A204.1 (cell line): Measurements from ENCODE around the gene DOCK9.

Experiments
- FAIRE-seq: peaks from 2 replicates; lab custom pipeline; 2012; peaks lifted over from hg19 to GRCh38; lab: Jason Lieb, UNC

DOCK9 gene

DNA sequence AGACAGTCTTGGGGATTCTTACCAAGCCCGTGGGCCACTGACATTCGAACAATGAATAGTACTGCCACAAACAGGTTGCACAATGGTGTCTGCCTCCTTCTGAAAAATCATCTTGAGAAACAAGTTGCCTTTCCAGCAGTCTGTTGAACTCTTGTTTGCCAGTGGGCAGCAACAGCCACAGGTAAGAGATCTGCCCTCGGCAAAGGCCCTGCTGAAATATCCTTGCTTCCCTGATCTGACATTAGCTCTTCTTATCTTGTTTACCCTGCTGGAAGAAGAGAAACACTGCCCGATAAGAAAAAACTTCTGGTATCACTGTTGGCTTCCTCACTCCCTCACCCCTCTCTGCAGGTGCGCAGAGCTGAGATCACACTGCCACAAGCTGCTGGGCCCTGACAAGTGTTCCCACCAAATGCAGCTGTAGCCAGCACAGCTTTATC, 2.0 kb downstream of the DOCK9 start:
- FAIRE-seq: no peak

DNA sequence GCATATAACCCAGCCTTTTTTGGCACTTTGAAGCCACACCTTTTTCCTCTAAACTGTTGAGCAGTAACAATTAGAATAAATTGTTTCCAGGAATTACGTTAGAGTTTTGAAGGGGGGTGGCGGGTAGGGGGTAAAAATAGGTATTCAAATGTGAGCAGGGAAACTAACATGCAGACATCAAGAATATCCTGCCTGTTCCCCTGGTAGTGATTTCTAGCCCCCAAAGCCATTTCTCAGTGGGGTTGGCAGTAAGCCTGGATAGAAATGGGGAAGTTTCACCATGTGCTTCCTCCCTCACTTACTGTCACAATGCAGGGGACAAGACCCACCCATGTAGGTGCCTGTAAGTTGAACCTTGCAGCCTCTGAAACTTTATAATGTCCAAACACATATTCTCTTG, 3.8 kb downstream of the DOCK9 start:
- FAIRE-seq: no peak

DNA sequence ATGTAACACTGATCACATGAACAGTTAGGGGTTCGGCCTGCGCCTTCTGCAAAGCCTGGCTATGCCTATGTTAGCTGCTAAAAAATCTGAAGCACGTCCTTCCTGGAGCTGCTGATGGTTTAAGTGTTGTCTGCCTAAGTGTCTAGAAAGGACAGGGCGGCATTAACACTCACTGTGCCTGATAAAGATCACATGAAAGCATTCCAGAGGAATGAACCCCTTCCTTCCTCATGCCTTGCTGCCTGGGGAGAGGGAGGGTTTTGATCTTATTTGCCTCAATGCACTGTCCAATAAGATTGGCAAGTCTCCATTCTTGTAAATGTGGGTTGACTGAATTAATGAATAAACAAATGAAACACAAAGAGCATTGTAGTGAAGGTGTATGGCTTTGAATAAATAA, 5.2 kb downstream of the DOCK9 start:
- no peak for FAIRE-seq

DNA sequence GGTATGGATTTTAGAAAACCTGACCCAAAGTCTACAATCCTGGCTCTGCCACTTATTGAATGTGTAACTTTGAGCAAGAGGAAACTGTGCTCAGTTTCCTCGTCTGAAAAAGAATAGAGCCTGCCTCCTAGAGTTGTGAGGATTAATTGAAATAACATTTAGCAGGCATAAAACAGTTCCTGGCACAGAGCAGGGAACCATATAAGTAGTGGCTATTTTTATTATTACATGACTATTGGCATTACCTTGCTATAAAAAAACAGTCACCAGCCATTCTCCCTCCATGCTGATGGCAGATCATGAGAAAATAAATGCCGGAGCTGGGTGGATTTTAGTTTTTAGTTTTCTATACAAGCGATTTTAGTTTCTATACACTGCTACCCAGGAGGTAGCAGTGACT, 5.8 kb downstream of the DOCK9 start:
- no peak for FAIRE-seq

DNA sequence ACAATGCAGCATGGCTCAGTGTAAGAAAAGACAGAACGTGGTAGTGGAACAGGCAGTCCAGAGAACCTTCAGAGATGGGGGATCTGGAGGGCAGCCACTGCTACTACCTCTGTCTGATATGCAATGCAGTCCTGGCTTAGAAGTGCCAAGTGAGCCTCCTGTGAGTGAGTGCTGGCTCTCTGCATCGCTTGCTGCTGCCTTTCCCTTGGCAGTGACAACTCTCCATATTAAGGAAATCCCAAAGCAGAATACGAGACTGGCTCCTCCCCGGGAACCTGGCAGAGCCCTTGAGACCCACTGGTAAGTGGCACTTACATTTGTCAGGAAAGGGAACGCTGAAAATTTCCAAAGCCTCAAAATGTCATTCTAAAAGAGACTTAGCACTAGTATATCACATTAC, 7.5 kb downstream of the DOCK9 start:
- no peak for FAIRE-seq

DNA sequence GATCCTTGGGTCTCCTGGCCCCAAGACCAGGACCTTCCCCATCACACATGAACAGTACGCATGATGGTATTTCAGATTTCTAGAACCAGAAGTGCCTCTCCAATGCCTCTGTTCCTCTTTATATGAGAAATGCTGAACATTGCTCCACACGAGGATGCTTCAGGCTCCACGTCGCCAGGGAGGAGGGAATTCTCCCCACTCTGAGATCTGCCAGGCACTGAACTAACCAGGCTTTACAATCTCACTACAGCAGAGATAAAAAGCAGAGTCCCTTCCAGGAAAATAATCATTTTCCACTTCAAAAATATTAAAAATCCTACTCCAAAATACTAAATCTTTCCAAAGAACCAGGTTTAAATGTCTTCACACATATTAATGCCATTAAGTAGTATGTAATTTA, 10.4 kb downstream of the DOCK9 start:
- FAIRE-seq: no peak

DNA sequence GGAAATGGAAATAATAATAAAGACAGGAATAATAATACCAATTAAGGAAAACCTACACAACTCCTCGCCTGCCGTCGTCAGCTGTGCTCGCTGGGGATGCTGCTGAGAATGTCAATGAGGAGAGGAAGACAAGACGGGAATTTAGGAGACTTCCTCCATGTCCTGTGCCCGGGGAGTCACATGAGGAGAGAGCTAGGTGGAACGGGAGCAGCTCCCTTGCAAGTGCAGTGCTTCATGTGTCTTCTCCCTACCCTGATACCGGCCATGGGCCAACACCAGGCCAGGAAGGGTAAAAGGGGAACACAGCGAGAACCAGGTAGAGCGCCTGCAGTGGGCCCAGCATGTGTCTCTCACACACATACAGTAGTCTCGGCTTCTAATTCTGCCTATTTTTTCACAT, 11.8 kb downstream of the DOCK9 start:
- FAIRE-seq: no peak

DNA sequence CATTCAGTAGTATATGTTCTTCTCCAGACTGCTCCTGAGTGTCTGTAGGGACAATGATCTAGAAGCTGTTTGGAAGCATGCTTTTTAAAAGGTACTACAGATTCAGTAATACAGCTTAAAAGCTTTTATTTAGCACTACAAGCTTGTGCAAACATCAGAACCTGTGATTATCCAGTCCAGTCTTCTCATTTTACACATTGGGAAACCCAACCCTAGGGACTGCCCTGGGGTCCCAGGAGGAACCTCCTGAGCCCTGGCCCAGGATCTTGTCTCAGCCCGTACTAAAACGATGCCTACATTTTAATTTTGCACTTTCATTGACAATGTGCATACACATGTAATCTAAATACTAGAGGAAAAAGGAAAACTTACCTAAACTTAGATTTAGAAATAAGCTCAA, 12.5 kb downstream of the DOCK9 start:
- FAIRE-seq: no peak

DNA sequence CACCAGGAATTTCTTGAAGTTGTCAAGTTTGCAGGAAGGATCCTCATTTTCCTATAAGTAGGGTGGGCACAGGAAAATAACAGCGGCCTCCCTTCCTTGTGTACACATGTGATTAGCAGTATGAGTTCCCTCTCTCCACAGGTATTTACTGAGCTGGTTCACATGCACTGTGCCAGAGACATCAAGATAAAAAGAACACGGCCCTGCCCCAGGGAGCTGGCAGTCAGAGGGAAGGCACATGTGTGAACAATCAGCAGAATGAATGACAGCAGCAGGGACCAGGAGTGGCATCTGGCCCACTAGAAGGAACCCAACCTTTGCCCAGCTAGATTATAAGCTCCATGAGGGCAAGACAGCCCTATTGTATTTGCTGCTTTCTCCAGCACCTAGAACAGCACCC, 13.9 kb downstream of the DOCK9 start:
- no peak for FAIRE-seq

DNA sequence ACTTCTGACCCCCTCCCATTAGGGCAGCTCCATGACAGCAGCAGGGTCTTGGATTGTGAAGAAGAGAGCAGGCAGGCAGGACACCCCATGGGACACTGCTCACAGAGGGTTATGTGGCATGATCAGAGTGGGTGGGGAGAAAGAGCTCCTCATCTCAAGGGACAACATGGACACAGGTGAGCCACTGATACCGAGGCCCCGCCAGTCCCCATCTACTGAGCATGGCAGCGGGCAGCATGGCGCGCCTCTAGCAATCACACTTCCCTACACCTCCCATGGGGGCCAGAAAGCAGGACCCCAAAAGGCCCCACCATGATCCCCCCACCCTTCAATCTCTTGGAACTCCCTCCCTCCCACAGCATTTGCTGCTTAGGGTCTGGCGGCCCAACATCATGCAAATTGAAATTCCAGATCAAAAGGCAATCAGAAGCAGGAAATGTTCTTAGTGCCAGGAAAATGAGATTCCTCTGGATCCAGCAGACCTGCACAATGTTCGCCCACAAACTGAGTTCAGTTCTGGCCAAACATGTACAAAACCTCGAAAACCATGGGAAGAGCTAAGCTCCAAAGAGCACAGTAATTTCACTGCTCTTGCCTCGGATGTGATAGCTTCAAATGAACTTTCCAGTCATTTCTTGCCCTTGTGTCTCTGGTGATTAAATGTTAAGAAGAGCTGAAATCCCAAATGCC, 14.8 kb downstream of the DOCK9 start:
- FAIRE-seq: no peak

DNA sequence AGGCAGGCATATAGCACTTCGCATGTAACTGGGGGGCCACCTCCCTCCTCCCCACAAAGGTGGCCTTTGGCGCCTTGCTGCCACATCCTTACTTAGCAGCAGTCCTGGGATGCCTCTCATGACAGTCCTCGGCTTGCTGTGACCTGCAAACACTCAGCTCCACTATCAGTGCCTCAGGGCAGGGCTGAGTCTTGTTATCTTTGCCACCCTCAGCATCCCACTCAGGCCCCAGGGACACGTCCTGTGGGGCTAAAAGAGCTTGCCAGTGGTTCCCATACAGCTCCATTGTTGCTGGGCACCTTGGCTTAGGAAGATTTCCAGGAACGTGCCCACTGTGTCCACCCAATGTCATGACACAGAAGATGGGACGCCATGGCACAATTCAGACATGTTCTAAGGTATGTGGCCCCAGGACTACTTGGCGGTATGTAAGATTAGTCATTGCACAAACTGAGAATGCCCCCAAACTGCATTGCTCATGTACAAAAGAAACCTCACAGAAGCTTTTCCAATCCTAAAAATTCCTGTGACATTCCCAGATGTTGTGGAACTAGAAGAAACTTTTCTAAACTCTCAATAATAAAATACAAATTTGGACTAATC, 16.3 kb downstream of the DOCK9 start:
- no peak for FAIRE-seq

DNA sequence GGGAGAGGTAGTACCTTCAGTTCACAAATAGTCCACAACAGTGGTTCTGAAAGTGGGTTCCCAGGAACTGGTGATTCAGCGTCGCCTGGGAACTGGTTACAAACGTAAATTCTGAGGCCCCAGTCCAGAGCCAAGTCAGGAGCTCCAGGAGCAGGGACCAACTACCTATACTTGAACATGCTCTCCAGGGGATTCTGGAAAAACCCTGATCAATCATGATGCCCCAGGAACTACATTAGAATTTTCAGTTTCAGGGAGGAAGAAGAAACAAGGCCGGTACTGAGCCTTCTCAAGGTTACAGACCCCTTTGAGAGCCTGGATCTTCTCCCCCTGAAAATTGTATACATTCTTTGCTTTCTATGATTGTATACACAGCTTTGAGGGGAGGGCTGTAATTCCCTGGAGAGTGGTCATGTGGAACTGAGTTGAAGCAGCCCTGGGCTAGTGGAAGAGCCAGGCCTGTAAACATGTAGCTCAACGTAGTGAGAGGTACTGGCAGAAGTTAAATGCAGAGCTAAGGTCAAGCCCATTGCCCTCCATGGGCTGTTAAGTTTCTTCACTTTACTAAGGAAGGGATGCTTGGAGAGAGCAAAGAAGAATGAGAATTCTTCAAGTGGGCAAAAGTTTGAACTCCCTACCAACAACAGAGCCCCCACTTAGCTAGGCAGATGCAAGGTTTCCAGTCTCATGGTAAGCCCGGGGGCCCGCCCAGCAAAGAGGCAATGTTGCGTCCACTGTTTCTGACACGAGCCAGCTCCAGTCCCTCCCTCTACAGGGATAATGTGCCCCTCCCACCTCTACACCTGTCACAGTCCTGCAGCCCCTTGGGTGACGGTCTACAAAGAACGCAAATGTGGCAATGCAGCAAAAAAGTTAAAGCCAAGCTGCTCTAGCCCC, 17.0 kb downstream of the DOCK9 start:
- no peak for FAIRE-seq

DNA sequence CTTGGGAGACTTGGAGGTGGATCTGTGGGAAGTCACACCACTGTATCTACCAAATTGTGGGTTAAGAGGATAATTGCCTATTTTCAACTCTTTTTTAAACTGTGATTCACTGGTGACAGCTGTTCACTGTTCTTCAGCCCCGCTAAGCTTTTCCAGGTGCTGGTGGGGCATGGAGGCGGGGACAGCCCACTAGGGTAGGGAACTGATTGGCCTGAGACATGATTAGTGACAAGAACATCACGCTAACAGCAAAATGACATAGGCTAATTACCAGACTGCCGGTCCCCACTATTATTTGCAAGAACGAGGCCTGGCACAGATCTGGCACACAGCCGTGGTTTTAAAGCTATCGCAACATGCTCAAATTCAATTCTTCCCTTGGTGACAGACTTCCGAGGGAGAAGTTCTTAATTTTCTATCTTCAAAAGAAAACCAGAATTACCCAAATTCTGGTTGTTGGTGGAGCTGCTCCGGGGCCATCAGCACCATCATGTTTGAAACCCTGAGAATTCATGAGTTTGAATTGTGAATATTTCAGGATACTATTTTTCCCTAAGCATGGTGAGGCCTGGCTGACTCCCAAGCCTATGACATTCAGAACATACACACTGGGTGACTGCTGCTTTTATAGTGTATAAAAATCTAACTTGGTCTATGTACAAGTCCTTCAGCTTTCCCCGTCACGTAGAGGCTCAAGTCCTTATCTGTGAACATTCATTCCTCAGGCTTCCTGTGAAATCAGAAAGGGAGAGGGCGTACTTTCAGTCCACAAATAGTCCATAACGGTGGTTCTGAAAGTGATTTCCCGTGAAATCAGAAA, 17.9 kb downstream of the DOCK9 start:
- no peak for FAIRE-seq

DNA sequence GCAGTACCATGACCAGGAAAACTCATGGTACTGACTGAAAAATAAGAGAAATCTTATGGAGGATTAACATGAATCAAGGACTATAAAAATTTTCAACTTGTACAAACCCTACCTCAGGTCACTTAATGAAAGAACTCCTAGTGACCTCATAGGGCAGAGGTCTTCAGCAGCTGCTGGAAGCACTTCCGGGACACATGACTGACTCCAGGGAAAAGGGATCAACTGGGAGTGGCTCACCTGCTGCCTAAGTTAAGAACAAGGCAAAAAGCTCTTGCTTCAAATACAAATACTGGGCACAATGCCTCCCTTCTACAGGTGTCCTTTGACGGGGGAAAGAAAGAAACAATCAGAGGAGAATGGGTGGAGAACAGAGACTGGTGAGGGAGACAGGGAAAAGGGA, 18.6 kb downstream of the DOCK9 start:
- FAIRE-seq: no peak

DNA sequence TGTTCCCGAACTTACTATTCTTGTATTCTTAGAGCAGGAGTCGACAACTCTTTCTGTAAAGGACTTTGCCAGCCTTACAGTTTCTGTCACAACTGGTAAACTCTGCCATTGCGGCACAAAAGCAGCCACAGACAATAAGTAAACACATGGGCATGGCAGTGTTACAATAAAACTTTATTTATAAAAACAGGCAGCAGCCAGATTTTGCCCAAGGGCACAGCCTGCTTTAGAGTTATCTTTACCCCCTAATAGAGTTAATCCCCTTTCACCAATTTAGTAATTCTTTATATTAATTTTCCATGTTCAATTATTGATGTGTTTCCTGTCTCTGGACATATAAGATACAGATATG, 19.4 kb downstream of the DOCK9 start:
- FAIRE-seq: no peak

DNA sequence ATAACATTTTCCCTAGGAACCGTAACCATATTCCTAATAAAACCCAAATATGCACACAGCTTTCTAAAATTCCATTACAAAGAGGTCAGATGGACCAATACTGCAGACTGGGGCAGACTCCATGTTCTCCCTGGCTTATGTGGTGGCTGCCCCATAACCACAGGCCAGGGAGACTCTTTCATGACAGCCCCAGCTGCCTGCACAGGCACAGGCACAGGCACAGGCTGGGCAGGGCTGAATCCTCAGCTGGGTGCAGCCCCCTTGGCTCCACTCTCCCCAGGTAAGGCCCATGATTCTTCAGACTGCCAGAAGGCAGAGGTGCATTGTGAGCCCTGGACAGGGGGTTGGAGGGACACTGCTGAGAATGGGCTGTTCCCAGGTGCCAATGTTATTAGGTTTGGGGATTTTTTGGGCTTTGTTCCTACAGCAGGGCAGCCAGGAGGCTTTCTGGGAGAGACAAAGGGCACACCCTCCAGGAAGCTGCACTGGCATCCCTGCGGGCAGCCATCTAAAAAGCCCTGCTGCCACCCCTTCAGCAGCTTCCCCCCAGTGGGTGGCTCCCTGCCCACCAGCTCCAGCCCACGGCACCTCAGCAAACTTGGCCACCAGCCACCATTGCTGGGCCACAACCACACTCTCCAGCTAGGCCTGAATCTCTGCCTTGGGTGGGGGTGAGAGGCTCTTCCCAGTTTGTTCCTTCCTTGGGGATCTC, 20.0 kb downstream of the DOCK9 start:
- no peak for FAIRE-seq

DNA sequence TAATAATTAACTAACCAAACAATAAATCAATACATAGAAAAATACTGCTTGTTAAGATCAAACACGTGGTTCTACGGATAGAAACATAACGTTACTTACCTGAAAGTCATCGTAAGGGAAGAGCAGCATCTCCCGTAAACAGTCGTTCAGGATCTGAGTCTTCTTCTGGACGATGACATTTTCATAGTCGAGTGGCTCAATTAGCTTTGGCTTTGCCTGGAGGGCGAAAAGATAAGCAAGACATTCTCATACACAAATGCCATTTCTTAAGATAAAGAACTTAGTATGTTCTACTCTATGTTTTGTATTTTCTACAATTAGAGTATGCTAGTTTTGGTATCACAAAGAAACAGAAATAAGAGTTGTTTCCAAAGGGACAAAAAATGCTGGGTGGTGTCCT, 22.5 kb downstream of the DOCK9 start:
- no peak for FAIRE-seq

DNA sequence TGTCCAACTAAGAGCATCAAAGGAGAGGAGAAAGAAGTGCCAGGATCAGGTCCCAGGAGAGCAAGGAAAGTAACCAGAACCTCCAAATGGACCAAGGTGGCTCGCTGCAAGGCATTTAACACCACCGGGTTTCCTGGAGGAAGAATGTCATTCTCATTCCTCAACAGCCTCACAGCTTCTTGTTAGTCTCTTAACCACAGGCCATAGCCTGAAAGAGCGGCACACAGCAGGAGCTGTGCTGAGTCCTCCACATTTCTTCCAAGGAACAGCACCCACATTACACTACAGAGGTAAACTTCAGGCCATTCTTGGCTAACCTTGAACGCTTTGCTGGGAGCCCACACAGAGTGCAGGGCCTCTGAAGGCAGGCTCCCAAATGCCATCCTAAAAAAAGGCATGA, 23.6 kb downstream of the DOCK9 start:
- FAIRE-seq: no peak

DNA sequence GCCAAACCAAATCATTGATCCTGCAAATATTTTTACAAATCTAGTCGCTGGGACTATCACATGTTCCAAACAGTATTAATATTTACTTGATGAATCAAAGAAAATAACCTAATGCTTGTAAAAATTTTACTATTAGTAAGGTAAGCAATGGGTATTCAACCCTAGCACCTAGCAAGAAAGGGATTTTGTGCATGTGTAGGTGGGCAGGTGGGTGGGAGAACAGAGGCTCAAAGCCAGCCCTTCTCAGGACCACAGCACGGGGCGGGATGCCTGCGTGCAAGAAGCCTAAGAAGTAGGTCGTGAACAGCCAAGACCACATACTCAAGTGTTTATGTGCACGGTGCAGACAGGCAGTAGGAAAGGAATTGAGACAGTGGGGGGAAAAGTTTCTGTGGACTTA, 26.6 kb downstream of the DOCK9 start:
- no peak for FAIRE-seq

DNA sequence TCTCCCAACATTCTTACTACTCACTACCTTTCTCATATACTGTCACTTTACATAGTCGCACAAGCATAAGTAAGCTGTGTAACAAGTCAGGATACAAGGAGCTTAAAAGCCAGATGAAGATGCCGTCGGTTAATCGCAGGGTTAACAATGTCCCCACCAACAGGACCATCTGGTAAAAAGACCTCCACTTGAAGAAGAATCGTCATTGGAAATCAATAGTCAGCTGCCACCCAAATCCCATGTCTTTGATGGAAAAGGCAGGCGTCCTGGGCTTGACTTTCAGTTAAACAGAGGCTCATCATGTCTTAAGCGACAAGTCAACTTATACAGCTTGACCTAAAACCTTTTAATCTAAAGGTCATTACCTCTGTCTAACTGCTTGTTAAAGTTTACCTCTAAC, 27.2 kb downstream of the DOCK9 start:
- no peak for FAIRE-seq

DNA sequence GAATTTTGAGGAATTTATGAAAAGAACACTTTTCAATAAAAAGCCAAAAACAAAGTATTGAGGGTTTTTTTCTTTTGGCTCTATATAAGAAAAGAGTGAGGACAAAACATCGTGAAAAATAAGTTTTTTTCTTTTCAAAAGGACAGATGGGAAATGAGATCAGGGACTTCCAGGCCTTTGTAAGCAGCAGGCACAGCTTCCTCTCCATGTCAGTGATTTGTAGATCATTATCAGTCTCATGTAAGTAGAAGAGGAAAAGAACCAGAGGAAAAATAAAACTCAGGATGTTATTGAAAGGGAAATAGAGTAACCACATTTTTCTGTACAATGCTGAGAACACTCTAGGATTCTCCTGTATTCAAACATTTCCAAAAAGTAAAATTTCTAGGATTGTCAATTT, 29.9 kb downstream of the DOCK9 start:
- FAIRE-seq: no peak
